ENCODE results near the gene INSIG1. TPM values are rescaled to one million over a fixed set of nuclear protein-coding genes. Genes with fewer than 3 reads are reported as not detected.

The INSIG1 gene
- total and polyA plus RNA-seq, 2 experiments from 2014 or later: 70.3 to 131 TPM

GRCh38 chr7:155267023-155267422, 30.7 kb upstream of the INSIG1 start (continued):
- TF ChIP-seq ETS1 (IDR thresholded peaks at IDR 0.05) (no peak), ZNF331 (CRISPR knock-in tag; IDR thresholded peaks at IDR 0.05; ENCODE audit: low read depth) (no peak), ZNF114 (CRISPR knock-in tag; IDR thresholded peaks at IDR 0.05) (no peak), CTCF (conservative IDR thresholded peaks at IDR 0.05; ENCODE audit: low read depth in 2 of 2) (no peak), EZH2 (IDR thresholded peaks at IDR 0.05; ENCODE audit: low read depth, unreplicated experiment) (no peak), NANOG (IDR thresholded peaks at IDR 0.05; ENCODE audit: borderline replicate concordance) (no peak), CREB1 (CRISPR knock-in tag; IDR thresholded peaks at IDR 0.05; ENCODE audit: low read depth) (no peak)

- Histone ChIP-seq H3K4me3 (no peak overlapping the region), H2AFZ (no peak overlapping the region), H4K20me1 (replicated peaks; ENCODE audit: insufficient read depth) (no peaks in the 10 kb centered on the region), H3K36me3 (ENCODE audit: insufficient read depth) (no peaks in the 10 kb centered on the region), H3K9me2 (ENCODE audit: insufficient read depth) (no peaks in the 10 kb centered on the region), H3K4me1 (ENCODE audit: insufficient read depth) (no peaks in the 10 kb centered on the region), H3K4me2 (no peak overlapping the region), H3K79me2 (replicated peaks; ENCODE audit: insufficient read depth) (no peaks in the 10 kb centered on the region), H3K27ac (ENCODE audit: low read depth) (no peak overlapping the region), H3K27me3 (ENCODE audit: insufficient read depth) (no peaks in the 10 kb centered on the region), H3F3A (replicated peaks; ENCODE audit: low read depth) (no peaks in the 10 kb centered on the region)
- H3K4me3 Mint-ChIP-seq: no peak overlapping the region
- DNase-seq (ENCODE audit: low spot score) (no peak), ATAC-seq (no peak)
- TF ChIP-seq CREB1 (CRISPR knock-in tag; IDR thresholded peaks at IDR 0.05; ENCODE audit: low read depth): no peak
- TF ChIP-seq STAT1 (IDR thresholded peaks at IDR 0.05; ENCODE audit: unreplicated experiment): no peak
- TF ChIP-seq ETS1 (IDR thresholded peaks at IDR 0.05): no peak
- TF ChIP-seq ZNF462 (CRISPR knock-in tag; IDR thresholded peaks at IDR 0.05): no peak
- no peak for TF ChIP-seq EZH2 (IDR thresholded peaks at IDR 0.05; ENCODE audit: low read depth, unreplicated experiment)
- no peak for TF ChIP-seq EZH2phosphoT487 (IDR thresholded peaks at IDR 0.05; ENCODE audit: unreplicated experiment)
- no peak for TF ChIP-seq CTCF (conservative IDR thresholded peaks at IDR 0.05; ENCODE audit: low read depth in 2 of 2)
- no peak for TF ChIP-seq ZNF331 (CRISPR knock-in tag; IDR thresholded peaks at IDR 0.05; ENCODE audit: low read depth)
- no peak for TF ChIP-seq ZNF114 (CRISPR knock-in tag; IDR thresholded peaks at IDR 0.05)
- TF ChIP-seq NANOG (IDR thresholded peaks at IDR 0.05; ENCODE audit: borderline replicate concordance): no peak
- H3K4me1 Mint-ChIP-seq: peaks cover 3% of the 10 kb centered on the region; the same call in 2 of the 3 replicates
- H3K36me3 Mint-ChIP-seq (ENCODE audit: low read depth): no peaks in the 10 kb centered on the region; the same call in 2 of the 3 replicates
- H3K27me3 Mint-ChIP-seq (ENCODE audit: insufficient read depth, low read depth, poor library complexity): no peaks in the 10 kb centered on the region
- peaks cover 3% of the 10 kb centered on the region for H3K9me3 Mint-ChIP-seq
- H3K27ac Mint-ChIP-seq: no peak overlapping the region
Measured at GRCh38 chr7:155267436-155267835, 30.2 kb upstream of the INSIG1 start.

Measured in GM23338 (cell line).